Parietal lobe (tissue), 1 donor: ENCODE measurements around the gene ZNF695. TPM values are rescaled to one million over a fixed set of nuclear protein-coding genes. Genes with fewer than 3 reads are reported as not detected.

ENCODE experiments used
- total RNA-seq: library from RNA; depleted of rRNA; stranded (reverse); fragments of >200 nt; gene quantifications from one replicate; pipeline ENCODE4 v1.2.3, GENCODE V29; 2014

ZNF695 gene
- 11.9 TPM for total RNA-seq

DNA sequence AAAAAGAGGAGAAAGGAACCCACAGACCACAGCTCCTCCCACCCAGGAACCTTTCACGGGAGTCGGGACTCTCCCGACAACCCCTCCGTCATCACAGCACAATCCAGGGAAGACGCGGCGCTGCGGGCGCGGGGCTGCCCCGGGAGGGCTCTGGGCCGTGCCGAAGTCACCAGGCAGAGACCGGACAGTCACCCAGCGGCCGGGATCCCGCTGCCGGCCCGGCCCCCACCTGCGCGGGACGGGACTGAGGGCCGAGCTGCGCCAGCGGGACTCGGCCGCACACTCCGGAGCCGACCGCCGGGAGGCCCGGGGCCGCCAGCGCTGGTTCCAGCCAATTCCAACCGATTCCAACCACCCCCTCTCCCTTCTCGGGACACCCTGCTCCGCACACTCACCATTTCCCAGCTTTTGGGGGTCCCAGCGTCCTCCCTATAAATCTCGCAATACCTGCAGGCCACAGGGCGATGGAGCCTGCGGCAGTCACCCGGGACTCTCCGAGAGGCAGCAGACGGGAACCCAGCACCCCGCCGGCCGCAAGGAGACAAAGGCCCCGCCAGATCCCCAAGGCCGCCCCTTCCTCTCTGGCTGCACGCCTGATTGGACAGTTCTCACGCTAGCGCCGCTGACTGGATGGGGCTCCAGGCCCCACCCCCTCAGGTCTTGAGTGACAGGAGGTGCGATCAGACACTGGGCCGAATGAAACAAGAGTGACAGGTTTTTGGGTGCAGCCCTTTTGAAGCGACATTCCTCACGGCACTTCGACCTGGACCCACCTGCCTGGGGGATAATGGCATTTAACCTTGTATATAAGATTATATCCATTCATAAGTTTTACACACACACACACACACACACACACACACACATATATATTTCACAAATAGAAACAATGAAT lies at the start of gene ZNF695:
Gene ZNF695, minus strand, starts transcription at position 547 of the 895 bp plus-strand sequence. Its CDS starts 149 bp downstream, at position 398.

Other genes with a start within 250 kb of the ZNF695 start
- 54.1 TPM for gene AHCTF1, start 76.1 kb downstream of the ZNF695 start, total RNA-seq
- 20.7 TPM for gene ZNF670, start 70.8 kb upstream of the ZNF695 start, total RNA-seq
- 26.0 TPM for gene ZNF669, start 96.3 kb upstream of the ZNF695 start, total RNA-seq
- 270 TPM for gene ZNF124, start 164.0 kb upstream of the ZNF695 start, total RNA-seq
- not detected for gene VN1R5, start 248.0 kb upstream of the ZNF695 start, total RNA-seq